GM18499 (cell line): ENCODE data around the gene SNRPD3.
"Not testable (repeated sequence)": the region's sequence is repeated elsewhere in the genome, so short reads cannot be mapped to it uniquely, and the experiment has no call there.

ENCODE experiments used
- ATAC-seq: cut with Tn5 transposase; IDR thresholded peaks from one replicate; pipeline ENCODE4 v1.9.1; 2021; ENCODE audit warnings: moderate number of reproducible peaks; ENCODE audit not compliant: insufficient read depth, unreplicated experiment

Gene SNRPD3

GRCh38 chr22:24603770-24604629, 48.2 kb downstream of the SNRPD3 start:
- not testable (repeated sequence) for ATAC-seq

- not testable (repeated sequence) for ATAC-seq
These were observed 50.5 kb downstream of the SNRPD3 start for GRCh38 chr22:24606340-24606739.

GRCh38 chr22:24607429-24607983, 51.7 kb downstream of the SNRPD3 start:
- peak; percentile 53 for ATAC-seq

DNA sequence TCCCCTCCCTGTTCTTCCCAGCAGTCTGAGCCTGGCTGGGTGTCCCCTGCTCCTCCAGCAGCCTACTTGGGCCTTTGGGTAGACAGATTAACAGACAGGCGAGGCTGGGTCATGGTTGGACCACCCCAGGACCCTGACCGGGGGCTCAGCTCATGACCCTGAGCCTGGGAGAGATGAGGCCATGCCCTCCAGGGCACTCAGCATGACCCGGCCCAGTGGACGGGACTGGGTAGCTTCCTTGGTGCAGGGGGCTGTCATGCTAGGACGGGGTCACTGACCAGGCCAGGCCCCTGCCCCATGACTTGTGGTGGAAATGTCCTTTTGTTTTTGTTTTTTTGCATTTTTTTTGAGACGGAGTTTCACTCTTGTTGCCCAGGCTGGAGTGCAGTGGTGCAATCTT, 52.5 kb downstream of the SNRPD3 start:
- ATAC-seq: not testable (repeated sequence)

GRCh38 chr22:24609888-24610287, 54.1 kb downstream of the SNRPD3 start:
- not testable (repeated sequence) for ATAC-seq

DNA sequence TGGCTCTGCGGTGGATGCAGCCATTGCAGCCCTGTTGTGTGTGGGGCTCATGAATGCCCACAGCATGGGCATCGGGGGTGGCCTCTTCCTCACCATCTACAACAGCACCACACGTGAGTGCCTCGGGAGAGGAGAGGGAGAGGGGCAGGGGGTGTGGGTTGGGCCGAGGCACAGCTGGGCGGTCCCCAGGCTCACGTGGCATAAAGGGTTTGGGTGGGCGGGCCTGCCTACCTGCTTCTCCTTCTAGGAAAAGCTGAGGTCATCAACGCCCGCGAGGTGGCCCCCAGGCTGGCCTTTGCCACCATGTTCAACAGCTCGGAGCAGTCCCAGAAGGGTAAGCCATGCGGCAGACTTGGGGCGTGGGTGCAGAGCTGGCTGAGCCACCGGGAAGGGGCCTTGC, 59.0 kb downstream of the SNRPD3 start:
- not testable (repeated sequence) for ATAC-seq

GRCh38 chr22:24621244-24621643, 65.4 kb downstream of the SNRPD3 start:
- ATAC-seq: not testable (repeated sequence)

GRCh38 chr22:24622596-24622995, 66.8 kb downstream of the SNRPD3 start:
- ATAC-seq: not testable (repeated sequence)
